Keratinocyte (primary cell): ENCODE data around the gene ZBTB38. TPM values are rescaled to one million over a fixed set of nuclear protein-coding genes. Genes with fewer than 3 reads are reported as not detected.

ENCODE experiments used
- DNase-seq: peaks from one replicate; pipeline ENCODE4 v3.0.0-alpha.2; 2011; ENCODE audit warnings: low read depth, missing footprints, low spot score
- FAIRE-seq: peaks from 2 replicates; lab custom pipeline; 2011; peaks lifted over from hg19 to GRCh38; lab: Jason Lieb, UNC
- H2AFZ ChIP-seq: 2 replicates; pipeline ENCODE4 v1.6.0; 2012; ENCODE audit warnings: low read length, control low read depth, inconsistent platforms; ENCODE audit not compliant: control insufficient read depth
- H3K27ac ChIP-seq: 2 replicates; pipeline ENCODE4 v1.5.1; 2011; ENCODE audit warnings: low read length; ENCODE audit not compliant: control insufficient read depth, insufficient read depth
- H3K27me3 ChIP-seq: 3 replicates; pipeline ENCODE4 v1.6.0; 2011; ENCODE audit warnings: low read length; ENCODE audit not compliant: control insufficient read depth, insufficient read depth; ENCODE audit errors: extremely low read depth
- H3K36me3 ChIP-seq, 2 experiments: 2 replicates in 1 of 2; 3 replicates in 1 of 2; pipeline ENCODE4 v1.5.1; 2011; ENCODE audit warnings: low read length in 2 of 2, mild to moderate bottlenecking in 1 of 2; ENCODE audit not compliant: control insufficient read depth in 2 of 2, insufficient read depth in 2 of 2; ENCODE audit errors: extremely low read depth in 1 of 2
- H3K4me1 ChIP-seq: 3 replicates; pipeline ENCODE4 v1.5.1; 2011; ENCODE audit warnings: low read length; ENCODE audit not compliant: control insufficient read depth, insufficient read depth; ENCODE audit errors: extremely low read depth
- H3K4me2 ChIP-seq: 3 replicates; pipeline ENCODE4 v1.6.0; 2011; ENCODE audit warnings: low read depth, low read length; ENCODE audit not compliant: control insufficient read depth, insufficient read depth; ENCODE audit errors: extremely low read depth
- H3K4me3 ChIP-seq, 3 experiments: fragments of 200-600 bp in 1 of 3; sonication (generic) in 1 of 3; 2 replicates in 2 of 3; 3 replicates in 1 of 3; pipeline ENCODE4 v1.5.1; 2011 to 2016; ENCODE audit warnings: low read length in 3 of 3, mild to moderate bottlenecking in 3 of 3, control low read depth in 2 of 3, inconsistent platforms in 1 of 3, low read depth in 1 of 3, mixed read lengths in 1 of 3, mixed run types in 1 of 3, moderate library complexity in 1 of 3; ENCODE audit not compliant: control insufficient read depth in 2 of 3, insufficient read depth in 2 of 3; ENCODE audit errors: extremely low read depth in 1 of 3
- H3K79me2 ChIP-seq: 2 replicates; pipeline ENCODE4 v1.6.0; 2012; ENCODE audit warnings: low read length; ENCODE audit not compliant: control insufficient read depth, insufficient read depth
- H3K9ac ChIP-seq: 3 replicates; pipeline ENCODE4 v1.6.0; 2011; ENCODE audit warnings: low read length; ENCODE audit not compliant: control insufficient read depth, insufficient read depth; ENCODE audit errors: extremely low read depth
- H3K9me1 ChIP-seq: 3 replicates; pipeline ENCODE4 v1.6.0; 2011; ENCODE audit warnings: low read length; ENCODE audit not compliant: control insufficient read depth, insufficient read depth; ENCODE audit errors: extremely low read depth
- H3K9me3 ChIP-seq: 2 replicates; pipeline ENCODE4 v1.5.1; 2012; ENCODE audit warnings: low read depth, low read length; ENCODE audit not compliant: control insufficient read depth
- H4K20me1 ChIP-seq: 3 replicates; pipeline ENCODE4 v1.6.0; 2011; ENCODE audit warnings: low read length; ENCODE audit not compliant: control insufficient read depth, insufficient read depth; ENCODE audit errors: extremely low read depth
- EZH2 ChIP-seq: IDR thresholded peaks from one replicate; pipeline ENCODE4 v1.6.1; 2012; ENCODE audit warnings: inconsistent platforms, mild to moderate bottlenecking, low read length, moderate library complexity
- dilution Hi-C: fragments of 300-500 bp; cut with MboI; formaldehyde crosslinking; loops from one replicate; pipeline ENCODE4 v1.7.0; 2020; ENCODE audit warnings: low sequenced_read_pairs; ENCODE audit not compliant: extremely low pct_ligation_motif_present
- polyA plus RNA-seq, 5 experiments: library from polyadenylated mRNA; depleted of rRNA in 3 of 5; stranded (reverse) in 3 of 5; stranded (forward) in 1 of 5; unstranded in 1 of 5; fragments of >200 nt; gene quantifications; 1 replicate in 1 of 5; 2 replicates in 3 of 5; 3 replicates in 1 of 5; pipeline versions ENCODE4 v1.2.1 to v1.2.3, GENCODE V29; 2011 to 2012; ENCODE audit warnings: missing spikeins in 2 of 5, low read depth in 1 of 5, low replicate concordance in 1 of 5
- TF ChIP-seq, protein P1 (sequence below), 3 experiments: IDR thresholded peaks in 1 of 3; conservative IDR thresholded peaks in 1 of 3; optimal IDR thresholded peaks in 1 of 3; 2 replicates in 2 of 3; 3 replicates in 1 of 3; pipeline versions ENCODE3 to v1.5.1; 2011; ENCODE audit warnings: low read length in 3 of 3, mild to moderate bottlenecking in 3 of 3, moderate library complexity in 2 of 3, control low read depth in 1 of 3, inconsistent platforms in 1 of 3; ENCODE audit not compliant: insufficient read depth in 2 of 3; ENCODE audit errors: extremely low read depth in 1 of 3

The ZBTB38 gene
- polyA plus RNA-seq, 1 donor (not counting 4 experiments of a cell fraction or from before 2014, with no cell fraction given): 34.9 TPM

DNA sequence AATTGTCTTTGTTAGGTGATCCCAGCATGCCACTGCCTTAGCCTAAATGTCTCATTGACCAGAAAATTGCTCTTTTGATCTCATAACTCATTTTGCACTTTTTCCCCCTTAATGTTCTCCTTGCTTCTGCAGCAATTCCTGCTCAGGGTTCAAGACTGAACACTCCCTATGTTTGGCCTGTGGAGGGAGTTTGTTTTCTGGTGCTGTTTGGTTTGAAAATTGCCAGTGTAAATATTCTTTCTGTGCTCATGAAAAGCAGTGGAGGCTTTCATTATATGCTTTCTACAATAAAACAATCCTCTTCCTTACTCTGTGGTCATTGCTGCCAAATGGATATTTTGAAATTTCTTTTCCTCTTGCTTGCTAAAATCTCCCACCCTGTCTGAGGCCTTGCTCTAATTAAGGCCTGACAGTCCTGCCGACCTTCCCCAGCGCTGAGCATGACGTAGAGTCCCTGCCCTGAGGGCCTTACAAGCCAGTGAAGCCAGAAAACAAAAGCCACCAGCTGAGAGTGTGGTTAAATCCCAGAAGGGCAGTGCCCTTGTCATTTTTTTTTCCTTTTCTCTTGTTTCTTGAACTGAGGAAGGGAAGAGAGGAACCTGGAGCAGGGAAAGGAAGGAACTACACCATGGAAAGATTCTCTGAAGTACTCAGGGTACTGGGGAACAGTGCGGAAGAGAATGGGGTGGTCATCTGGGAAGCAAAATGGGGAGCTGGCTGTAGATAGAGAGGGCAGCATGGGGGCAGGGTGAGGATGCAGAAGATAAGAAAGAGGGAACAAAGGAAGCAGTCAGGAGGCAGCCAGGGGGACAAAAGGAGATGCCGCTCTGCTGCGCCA is 24.8 kb downstream of the ZBTB38 start:
- no peak overlapping the region for H3K9ac ChIP-seq

DNA sequence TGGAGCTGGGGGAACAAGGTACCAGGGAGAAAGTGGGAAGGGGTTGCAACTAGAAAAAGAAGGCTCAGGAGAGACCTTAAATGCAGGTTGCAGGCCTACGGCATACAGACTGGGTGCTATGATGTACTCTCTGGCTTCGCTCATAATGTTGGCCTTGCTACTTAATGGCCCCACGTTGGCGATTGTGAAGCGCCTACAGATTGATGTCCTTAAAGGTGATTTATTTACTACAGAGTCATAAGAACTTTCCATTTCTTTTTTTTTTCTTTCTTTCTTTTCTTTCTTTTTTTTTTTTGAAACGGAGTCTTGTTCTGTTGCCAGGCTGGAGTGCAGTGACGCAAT is 25.4 kb downstream of the ZBTB38 start:
- Histone ChIP-seq H3K9me3 (no peaks in the 10 kb centered on the region), H3K27ac (no peak overlapping the region), H3K4me2 (no peak overlapping the region), H3K4me3 (no peak overlapping the region), H3K79me2 (no peaks in the 10 kb centered on the region), H3K9me1 (no peaks in the 10 kb centered on the region), H3K36me3 (peaks cover 0 to 12% of the 10 kb centered on the region in 2 experiments), H3K4me1 (peaks cover 18% of the 10 kb centered on the region), H3K27me3 (no peaks in the 10 kb centered on the region), H2AFZ (no peak overlapping the region), H3K9ac (no peak overlapping the region), H4K20me1 (no peaks in the 10 kb centered on the region)
- TF ChIP-seq, protein P1, sequence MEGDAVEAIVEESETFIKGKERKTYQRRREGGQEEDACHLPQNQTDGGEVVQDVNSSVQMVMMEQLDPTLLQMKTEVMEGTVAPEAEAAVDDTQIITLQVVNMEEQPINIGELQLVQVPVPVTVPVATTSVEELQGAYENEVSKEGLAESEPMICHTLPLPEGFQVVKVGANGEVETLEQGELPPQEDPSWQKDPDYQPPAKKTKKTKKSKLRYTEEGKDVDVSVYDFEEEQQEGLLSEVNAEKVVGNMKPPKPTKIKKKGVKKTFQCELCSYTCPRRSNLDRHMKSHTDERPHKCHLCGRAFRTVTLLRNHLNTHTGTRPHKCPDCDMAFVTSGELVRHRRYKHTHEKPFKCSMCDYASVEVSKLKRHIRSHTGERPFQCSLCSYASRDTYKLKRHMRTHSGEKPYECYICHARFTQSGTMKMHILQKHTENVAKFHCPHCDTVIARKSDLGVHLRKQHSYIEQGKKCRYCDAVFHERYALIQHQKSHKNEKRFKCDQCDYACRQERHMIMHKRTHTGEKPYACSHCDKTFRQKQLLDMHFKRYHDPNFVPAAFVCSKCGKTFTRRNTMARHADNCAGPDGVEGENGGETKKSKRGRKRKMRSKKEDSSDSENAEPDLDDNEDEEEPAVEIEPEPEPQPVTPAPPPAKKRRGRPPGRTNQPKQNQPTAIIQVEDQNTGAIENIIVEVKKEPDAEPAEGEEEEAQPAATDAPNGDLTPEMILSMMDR (optimal IDR thresholded peaks at IDR 0.05 in 1 of 3, IDR thresholded peaks at IDR 0.05 in 1 of 3, conservative IDR thresholded peaks at IDR 0.05 in 1 of 3; ENCODE audit: extremely low read depth in 1 of 3, insufficient read depth in 2 of 3, low read length in 3 of 3): no peak
- no peak for TF ChIP-seq EZH2
- dilution Hi-C loops: no loop called here
- DNase-seq: no peak
- no peak for FAIRE-seq

More for the DNA sequence above, 24.8 kb downstream of the ZBTB38 start:
- no peaks in the 10 kb centered on the region for H3K9me3 ChIP-seq
- peaks cover 22% of the 10 kb centered on the region for H3K4me1 ChIP-seq
- H3K27me3 ChIP-seq: no peaks in the 10 kb centered on the region
- DNase-seq: no peak
- peaks cover 0 to 12% of the 10 kb centered on the region in 2 experiments for H3K36me3 ChIP-seq
- no peak overlapping the region for H3K27ac ChIP-seq
- H4K20me1 ChIP-seq: no peaks in the 10 kb centered on the region
- TF ChIP-seq, protein P1 (optimal IDR thresholded peaks at IDR 0.05 in 1 of 3, IDR thresholded peaks at IDR 0.05 in 1 of 3, conservative IDR thresholded peaks at IDR 0.05 in 1 of 3; ENCODE audit: extremely low read depth in 1 of 3, insufficient read depth in 2 of 3, low read length in 3 of 3): no peak
- TF ChIP-seq EZH2: no peak
- H3K4me3 ChIP-seq: no peak overlapping the region
- H3K79me2 ChIP-seq: no peaks in the 10 kb centered on the region
- H3K4me2 ChIP-seq: no peak overlapping the region
- H3K9me1 ChIP-seq: no peaks in the 10 kb centered on the region
- H2AFZ ChIP-seq: no peak overlapping the region
- dilution Hi-C loops: no loop called here
- FAIRE-seq: no peak
